ENCODE results near the gene RAC3. TPM values are rescaled to one million over a fixed set of nuclear protein-coding genes. Genes with fewer than 3 reads are reported as not detected.
"Not testable (repeated sequence)": the region's sequence is repeated elsewhere in the genome, so short reads cannot be mapped to it uniquely, and the experiment has no call there.

Gene RAC3
- polyA plus RNA-seq, 2 of the 4 experiments (the other 2 are of a cell fraction) = 9.9 to 21.0 TPM

GRCh38 chr17:82037889-82038195 is 6.4 kb downstream of the RAC3 start:
- Histone ChIP-seq H3K4me3 (peak overlapping the region; percentile 52), H3K4me1 (peaks cover 8% of the 10 kb centered on the region; the same call in 2 of the 3 replicates), H3K4me2 (peak overlapping the region; percentile 83), H3K9me3 (no peaks in the 10 kb centered on the region), H3K27ac (peak overlapping the region in 1 of 2 experiments; percentile 32; a peak in 2 of 6 replicates)
- TF ChIP-seq FOXS1 (CRISPR knock-in tag; IDR thresholded peaks at IDR 0.05) (no peak), NPAS2 (CRISPR knock-in tag; IDR thresholded peaks at IDR 0.05; ENCODE audit: borderline replicate concordance) (no peak), EP300 (IDR thresholded peaks at IDR 0.05) (no peak), RAD21 (conservative IDR thresholded peaks at IDR 0.05 in 1 of 2, IDR thresholded peaks at IDR 0.05 in 1 of 2) (no peak), HEYL (CRISPR knock-in tag; IDR thresholded peaks at IDR 0.05) (no peak), RARB (CRISPR knock-in tag; IDR thresholded peaks at IDR 0.05) (no peak), BHLHE40 (IDR thresholded peaks at IDR 0.05; ENCODE audit: low read depth, low read length) (no peak), MAX (IDR thresholded peaks at IDR 0.05) (no peak; the same call in 1 of the 2 replicates), ESRRA (IDR thresholded peaks at IDR 0.05; ENCODE audit: borderline replicate concordance, low read length) (no peak), NR3C1 (IDR thresholded peaks at IDR 0.05) (no peak), ZC3H11A (IDR thresholded peaks at IDR 0.05) (no peak), RCOR1 (IDR thresholded peaks at IDR 0.05; ENCODE audit: low read depth, low read length) (no peak), RNF2 (IDR thresholded peaks at IDR 0.05; ENCODE audit: borderline replicate concordance, low read depth) (no peak), FOSB (CRISPR knock-in tag; IDR thresholded peaks at IDR 0.05) (no peak)
- DNase-seq (ENCODE audit: low read depth in 1 of 2, low spot score in 1 of 2) = no peak
- ATAC-seq = no peak
- POLR2A ChIA-PET = interaction anchor here (0.6 to 1.4 kb wide), 14 partner anchors 9 to 168 kb away, joined by 3 to 38 read pairs (median 4); partner anchors contain the start of genes CENPX, FASN, GPS1 and LRRC45
- no peak for FAIRE-seq
- WGBS (ENCODE audit: missing lambda C conversion rate) = 3% methylated on average over 10 of the region's 10 CpGs
- CTCF ChIA-PET = interaction anchor here (0.6 to 4.4 kb wide), 35 partner anchors 9 to 198 kb away, joined by 3 to 59 read pairs (median 4); partner anchors contain the start of genes CENPX, DUS1L, GPS1 and LRRC45

DNA sequence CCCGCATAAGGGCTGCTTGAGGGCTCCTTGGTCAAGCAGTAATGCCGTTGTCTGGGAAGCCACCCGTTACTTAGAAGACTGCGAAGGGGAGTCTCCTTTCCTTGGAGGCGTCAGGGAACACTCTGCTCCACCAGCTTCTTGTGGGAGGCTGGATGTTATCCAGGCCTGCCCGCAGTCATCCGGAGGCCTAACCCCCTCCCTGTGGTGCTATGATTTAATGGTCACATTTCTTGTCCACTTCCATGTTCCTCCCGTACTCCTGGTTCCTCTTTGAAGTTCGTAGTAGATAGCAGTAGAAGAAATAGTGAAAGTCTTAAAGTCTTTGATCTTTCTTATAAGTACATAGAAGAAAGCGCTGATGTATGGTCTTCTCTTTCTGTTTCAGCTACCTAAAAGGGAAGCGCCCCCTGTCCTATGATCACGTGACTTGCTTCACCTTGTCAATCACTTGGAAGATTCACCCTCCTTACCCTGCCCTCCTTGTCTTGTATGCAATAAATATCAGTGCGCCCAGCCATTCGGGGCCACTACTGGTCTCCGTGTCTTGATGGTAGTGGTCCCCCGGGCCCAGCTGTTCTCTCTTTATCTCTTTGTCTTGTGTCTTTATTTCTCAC is 7.4 kb downstream of the RAC3 start:
- 82% methylated on average over 16 of the region's 16 CpGs for WGBS (ENCODE audit: missing lambda C conversion rate)

GRCh38 chr17:82039695-82040299 is 8.3 kb downstream of the RAC3 start:
- CTCF ChIA-PET = interaction anchor here (0.7 to 4.4 kb wide), 7 partner anchors 11 to 163 kb away, joined by 3 to 59 read pairs (median 4); partner anchors contain the start of gene RAC3
- WGBS (ENCODE audit: missing lambda C conversion rate) = 80% methylated on average over 8 of the region's 8 CpGs
- FAIRE-seq (no peak), ATAC-seq (no peak), DNase-seq (ENCODE audit: low read depth in 1 of 2, low spot score in 1 of 2) (no peak)
- Histone ChIP-seq H3K4me1 (peaks cover 8% of the 10 kb centered on the region; the same call in 2 of the 3 replicates), H3K4me2 (no peak overlapping the region), H3K9me3 (no peaks in the 10 kb centered on the region), H3K4me3 (no peak overlapping the region), H3K27ac (no peak overlapping the region)
- TF ChIP-seq FOXS1 (CRISPR knock-in tag; IDR thresholded peaks at IDR 0.05) (no peak), E2F6 (IDR thresholded peaks at IDR 0.05; ENCODE audit: borderline replicate concordance, low read depth) (no peak), FOSL2 (IDR thresholded peaks at IDR 0.05) (no peak), FOSL2 (CRISPR knock-in tag; IDR thresholded peaks at IDR 0.05) (no peak), CHD4 (IDR thresholded peaks at IDR 0.05; ENCODE audit: borderline replicate concordance) (no peak), EHF (CRISPR knock-in tag; IDR thresholded peaks at IDR 0.05) (no peak), RAD21 (conservative IDR thresholded peaks at IDR 0.05 in 1 of 2, IDR thresholded peaks at IDR 0.05 in 1 of 2) (no peak), KDM1A (IDR thresholded peaks at IDR 0.05; ENCODE audit: low read depth) (no peak), BHLHE40 (IDR thresholded peaks at IDR 0.05; ENCODE audit: low read depth, low read length) (no peak), ZSCAN20 (CRISPR knock-in tag; IDR thresholded peaks at IDR 0.05) (no peak), ZFP36 (IDR thresholded peaks at IDR 0.05; ENCODE audit: borderline replicate concordance, partially characterized antibody) (no peak), HMGXB4 (CRISPR knock-in tag; IDR thresholded peaks at IDR 0.05; ENCODE audit: borderline replicate concordance) (no peak), TFCP2L1 (CRISPR knock-in tag; IDR thresholded peaks at IDR 0.05) (no peak), POLR2A (IDR thresholded peaks at IDR 0.05; ENCODE audit: low read length) (no peak), NPAS2 (CRISPR knock-in tag; IDR thresholded peaks at IDR 0.05; ENCODE audit: borderline replicate concordance) (no peak), CBX2 (IDR thresholded peaks at IDR 0.05; ENCODE audit: borderline replicate concordance, low read depth) (no peak), RCOR1 (IDR thresholded peaks at IDR 0.05; ENCODE audit: low read depth, low read length) (no peak), MAX (IDR thresholded peaks at IDR 0.05) (no peak), HOXA7 (CRISPR knock-in tag; IDR thresholded peaks at IDR 0.05) (no peak)
- TF ChIP-seq, protein P1, sequence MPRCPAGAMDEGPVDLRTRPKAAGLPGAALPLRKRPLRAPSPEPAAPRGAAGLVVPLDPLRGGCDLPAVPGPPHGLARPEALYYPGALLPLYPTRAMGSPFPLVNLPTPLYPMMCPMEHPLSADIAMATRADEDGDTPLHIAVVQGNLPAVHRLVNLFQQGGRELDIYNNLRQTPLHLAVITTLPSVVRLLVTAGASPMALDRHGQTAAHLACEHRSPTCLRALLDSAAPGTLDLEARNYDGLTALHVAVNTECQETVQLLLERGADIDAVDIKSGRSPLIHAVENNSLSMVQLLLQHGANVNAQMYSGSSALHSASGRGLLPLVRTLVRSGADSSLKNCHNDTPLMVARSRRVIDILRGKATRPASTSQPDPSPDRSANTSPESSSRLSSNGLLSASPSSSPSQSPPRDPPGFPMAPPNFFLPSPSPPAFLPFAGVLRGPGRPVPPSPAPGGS (IDR thresholded peaks at IDR 0.05) = no peak
- TF ChIP-seq, protein P2, sequence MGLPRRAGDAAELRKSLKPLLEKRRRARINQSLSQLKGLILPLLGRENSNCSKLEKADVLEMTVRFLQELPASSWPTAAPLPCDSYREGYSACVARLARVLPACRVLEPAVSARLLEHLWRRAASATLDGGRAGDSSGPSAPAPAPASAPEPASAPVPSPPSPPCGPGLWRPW (IDR thresholded peaks at IDR 0.05) = no peak
- POLR2A ChIA-PET = no interaction called here

More for the DNA sequence above, 7.4 kb downstream of the RAC3 start:
- H3K9me3 ChIP-seq; H3K4me3 ChIP-seq; FAIRE-seq; ATAC-seq; H3K27ac ChIP-seq; H3K4me2 ChIP-seq; H3K4me1 ChIP-seq; DNase-seq (ENCODE audit: low read depth in 1 of 2, low spot score in 1 of 2); POLR2A ChIA-PET: not testable (repeated sequence)
- CTCF ChIA-PET = interaction anchor here (0.7 to 4.4 kb wide), 10 partner anchors 10 to 133 kb away, joined by 3 to 59 read pairs (median 6); partner anchors contain the start of genes GPS1 and RAC3

Measured in A549 (cell line).